HepG2 (cell line): Measurements from ENCODE around the gene TMTC1. TPM values are rescaled to one million over a fixed set of nuclear protein-coding genes. Genes with fewer than 3 reads are reported as not detected.

Experiments used
- ATAC-seq: fragments of 200-7000 bp; cut with Tn5 transposase; 3 replicates; pipeline ENCODE4 v1.9.1; 2020; ENCODE audit warnings: mild to moderate bottlenecking, moderate library complexity
- BruUV-seq: library from RNA; stranded (reverse); fragments of 400-500 nt; replicated peaks from 2 replicates; lab custom pipeline; 2021; lab: Mats Ljungman, UMichigan
- CTCF ChIA-PET: fragments of 300-600 bp; formaldehyde crosslinking; extraction: SDS; loops from one replicate; lab custom pipeline; 2021; ENCODE audit warnings: low total read pairs, inconsistent platforms, low intra/inter-chr PET ratio; lab: Yijun Ruan, JAX
- POLR2A ChIA-PET: fragments of 350-600 bp; sonication (Branson Sonifier 250); formaldehyde crosslinking; loops from one replicate; lab custom pipeline; 2020; ENCODE audit warnings: antibody characterized with exemption, inconsistent platforms; lab: Yijun Ruan, JAX
- DNase-seq: peaks from one replicate; pipeline ENCODE4 v3.0.0-alpha.2; 2015; ENCODE audit warnings: low spot score
- FAIRE-seq: peaks from 3 replicates; lab custom pipeline; 2011; peaks lifted over from hg19 to GRCh38; lab: Jason Lieb, UNC
- H2AFZ ChIP-seq: one replicate; pipeline ENCODE4 v1.6.1; 2011; ENCODE audit warnings: low read length, inconsistent platforms
- H3K27ac ChIP-seq: fragments of 300-600 bp; 3 replicates; pipeline ENCODE4 v1.8.0; 2011; ENCODE audit warnings: mixed run types, mild to moderate bottlenecking, mixed read lengths, low read length, inconsistent platforms; ENCODE audit not compliant: insufficient read depth; ENCODE audit errors: extremely low read length
- H3K27me3 ChIP-seq, 2 experiments: fragments of 200-600 bp in 1 of 2; 2 replicates in 1 of 2; 3 replicates in 1 of 2; pipeline versions ENCODE4 v1.6.0 to v1.8.0; 2011; ENCODE audit warnings: low read length in 2 of 2, mild to moderate bottlenecking in 2 of 2, moderate library complexity in 2 of 2, inconsistent platforms in 1 of 2; ENCODE audit not compliant: insufficient read depth in 2 of 2, control insufficient read depth in 1 of 2
- H3K36me3 ChIP-seq, 2 experiments: fragments of 200-600 bp in 1 of 2; replicated peaks in 1 of 2; 2 replicates in 1 of 2; 3 replicates in 1 of 2; pipeline versions ENCODE4 v1.5.1 to v1.8.0; 2011; ENCODE audit warnings: low read length in 2 of 2, inconsistent platforms in 1 of 2; ENCODE audit not compliant: insufficient read depth in 2 of 2, control insufficient read depth in 1 of 2
- H3K4me1 ChIP-seq: 2 replicates; pipeline ENCODE4 v1.5.1; 2012; ENCODE audit warnings: low read length, inconsistent platforms; ENCODE audit not compliant: insufficient read depth
- H3K4me2 ChIP-seq: 2 replicates; pipeline ENCODE4 v1.6.0; 2011; ENCODE audit warnings: low read depth, low read length, inconsistent platforms
- H3K4me3 ChIP-seq, 3 experiments: fragments of 200-600 bp in 1 of 3; sonication (generic), shearing (Covaris generic) in 1 of 3; replicated peaks in 1 of 3; 2 replicates each; pipeline ENCODE4 v1.5.1; 2011 to 2016; ENCODE audit warnings: low read length in 3 of 3, inconsistent platforms in 2 of 3, low read depth in 2 of 3, mild to moderate bottlenecking in 2 of 3, control low read depth in 1 of 3, mixed read lengths in 1 of 3; ENCODE audit not compliant: insufficient read depth in 1 of 3
- H3K79me2 ChIP-seq: one replicate; pipeline ENCODE4 v1.6.1; 2011; ENCODE audit warnings: low read length, inconsistent platforms; ENCODE audit not compliant: insufficient read depth
- H3K9ac ChIP-seq: 2 replicates; pipeline ENCODE4 v1.6.0; 2011; ENCODE audit warnings: mild to moderate bottlenecking, low read depth, low read length, inconsistent platforms; ENCODE audit not compliant: insufficient read depth
- H3K9me3 ChIP-seq: 2 replicates; pipeline ENCODE4 v1.5.1; 2012; ENCODE audit warnings: mild to moderate bottlenecking, low read length
- H4K20me1 ChIP-seq: 2 replicates; pipeline ENCODE4 v1.6.0; 2011; ENCODE audit warnings: inconsistent platforms, mild to moderate bottlenecking, low read length, moderate library complexity; ENCODE audit not compliant: insufficient read depth
- FUBP1 ChIP-seq: sonication (generic); formaldehyde crosslinking; IDR thresholded peaks from 2 replicates; pipeline ENCODE4 v1.5.1; 2020; ENCODE audit warnings: missing genetic modification reagents, mild to moderate bottlenecking, borderline replicate concordance
- HNRNPUL1 ChIP-seq: fragments of 200-400 bp; formaldehyde crosslinking; IDR thresholded peaks from 2 replicates; pipeline ENCODE4 v1.6.1; 2017; ENCODE audit warnings: low read depth, mild to moderate bottlenecking, low read length, moderate library complexity
- JDP2 ChIP-seq: sonication (generic); formaldehyde crosslinking; IDR thresholded peaks from 2 replicates; pipeline ENCODE4 v1.8.1; 2022; ENCODE audit warnings: missing genetic modification reagents, borderline replicate concordance
- KLF12 ChIP-seq: sonication (generic); formaldehyde crosslinking; IDR thresholded peaks from 2 replicates; pipeline ENCODE4 v1.4.0; 2020; ENCODE audit warnings: missing genetic modification reagents, borderline replicate concordance
- SMAD1 ChIP-seq: sonication (generic); formaldehyde crosslinking; IDR thresholded peaks from 2 replicates; pipeline ENCODE4 v1.4.0; 2020; ENCODE audit warnings: missing genetic modification reagents, low read depth, mild to moderate bottlenecking, borderline replicate concordance
- SOX5 ChIP-seq: IDR thresholded peaks from 2 replicates; pipeline ENCODE4 v1.6.1; 2016; ENCODE audit warnings: borderline replicate concordance
- SOX6 ChIP-seq, 2 experiments: fragments of 450-650 bp in 1 of 2; sonication (generic) in 1 of 2; formaldehyde crosslinking in 1 of 2; IDR thresholded peaks; 2 replicates each; pipeline versions ENCODE4 v1.4.0 to v1.6.1; 2017 to 2020; ENCODE audit warnings: antibody characterized with exemption in 1 of 2, mild to moderate bottlenecking in 1 of 2, missing genetic modification reagents in 1 of 2
- TBP ChIP-seq: sonication (generic); formaldehyde crosslinking; IDR thresholded peaks from 2 replicates; pipeline ENCODE4 v1.5.0; 2020; ENCODE audit warnings: missing genetic modification reagents
- TFDP1 ChIP-seq: IDR thresholded peaks from 2 replicates; pipeline ENCODE4 v1.6.1; 2016; ENCODE audit warnings: missing compliant biosample characterization, missing genetic modification reagents, borderline replicate concordance
- ZNF251 ChIP-seq: sonication (generic); formaldehyde crosslinking; IDR thresholded peaks from 2 replicates; pipeline ENCODE4 v1.9.0; 2021; ENCODE audit warnings: mild to moderate bottlenecking, missing genetic modification reagents
- ZNF281 ChIP-seq: sonication (generic); formaldehyde crosslinking; IDR thresholded peaks from 2 replicates; pipeline ENCODE4 v1.4.0; 2020; ENCODE audit warnings: missing genetic modification reagents, borderline replicate concordance
- ZNF33A ChIP-seq: sonication (generic); formaldehyde crosslinking; IDR thresholded peaks from 2 replicates; pipeline ENCODE4 v1.5.1; 2020; ENCODE audit warnings: missing genetic modification reagents, mild to moderate bottlenecking, moderate library complexity, borderline replicate concordance
- ZNF552 ChIP-seq: sonication (generic); formaldehyde crosslinking; IDR thresholded peaks from 2 replicates; pipeline ENCODE4 v1.9.0; 2022; ENCODE audit warnings: missing genetic modification reagents, mild to moderate bottlenecking, borderline replicate concordance
- ZNF720 ChIP-seq: sonication (generic); formaldehyde crosslinking; IDR thresholded peaks from 2 replicates; pipeline ENCODE4 v1.4.0; 2020; ENCODE audit warnings: missing genetic modification reagents
- ZXDC ChIP-seq: sonication (generic); formaldehyde crosslinking; IDR thresholded peaks from 2 replicates; pipeline ENCODE4 v1.5.0; 2020; ENCODE audit warnings: mild to moderate bottlenecking, missing genetic modification reagents
- WGBS: methylation state at CpG from one replicate; pipeline ENCODE4 v1.1.6; 2017; ENCODE audit warnings: low lambda C conversion rate; 5-methylcytosine and 5-hydroxymethylcytosine counted together
- in situ Hi-C: cut with HindIII; loops from 2 replicates; pipeline ENCODE4 v1.10.0; 2017; ENCODE audit warnings: low pct_unique_long_range_greater_than_20kb; ENCODE audit not compliant: extremely low pct_ligation_motif_present
- intact Hi-C: fragments of 100-400 bp; cut with micrococcal nuclease; formaldehyde crosslinking; loops from one replicate; pipeline ENCODE4 v1.10.0; 2022; ENCODE audit not compliant: unreplicated experiment
- polyA plus RNA-seq, 8 experiments: library from polyadenylated mRNA; depleted of rRNA in 3 of 8; stranded (reverse) in 7 of 8; unstranded in 1 of 8; fragments of >200 nt; fragmentation: Illumina TruSeq in 4 of 8; extraction: Trizol in 4 of 8; gene quantifications; 2 replicates each; pipeline versions ENCODE4 v1.2.1 to v1.2.3, GENCODE V29; 2011 to 2016; ENCODE audit warnings: low read depth in 4 of 8, missing spikeins in 1 of 8, mixed read lengths in 1 of 8; ENCODE audit not compliant: insufficient read depth in 1 of 8
- total RNA-seq, 5 experiments: library from RNA; depleted of rRNA; stranded (reverse); fragments of >200 nt; fragmentation: Illumina TruSeq; extraction: Trizol; gene quantifications; 2 replicates each; pipeline ENCODE4 v1.2.3, GENCODE V29; 2016; ENCODE audit warnings: low read depth in 1 of 5

The TMTC1 gene
- total and polyA plus RNA-seq, 2 of the 13 experiments (the other 11 are each of a cell fraction or from before 2014, with no cell fraction given): 0.69 to 1.8 TPM

GRCh38 chr12:29521951-29522350 is 261.8 kb downstream of the TMTC1 start:
- Histone ChIP-seq H3K36me3 (no peaks in the 10 kb centered on the region), H3K4me1 (no peaks in the 10 kb centered on the region), H4K20me1 (no peaks in the 10 kb centered on the region), H3K27me3 (no peaks in the 10 kb centered on the region), H3K4me2 (no peak overlapping the region), H3K9ac (no peak overlapping the region), H2AFZ (no peak overlapping the region), H3K9me3 (no peaks in the 10 kb centered on the region), H3K27ac (no peak overlapping the region), H3K4me3 (no peak overlapping the region), H3K79me2 (no peaks in the 10 kb centered on the region)
- BruUV-seq: no TSS peak
- TF ChIP-seq SMAD1 (CRISPR knock-in tag) (no peak), FUBP1 (CRISPR knock-in tag) (no peak), JDP2 (CRISPR knock-in tag) (no peak), TBP (CRISPR knock-in tag) (no peak), SOX6 (IDR thresholded peaks at IDR 0.05) (no peak), SOX6 (CRISPR knock-in tag; IDR thresholded peaks at IDR 0.05) (no peak), ZNF720 (CRISPR knock-in tag) (no peak), ZNF33A (CRISPR knock-in tag) (no peak), ZXDC (CRISPR knock-in tag) (no peak), KLF12 (CRISPR knock-in tag) (no peak), ZNF552 (CRISPR knock-in tag) (no peak), ZNF251 (CRISPR knock-in tag) (no peak), ZNF281 (CRISPR knock-in tag) (no peak), HNRNPUL1 (no peak), TFDP1 (CRISPR knock-in tag) (no peak), SOX5 (CRISPR knock-in tag) (no peak)
- intact Hi-C loops: loop anchor here (5.0 kb wide), 1 partner anchor 610 kb away; no protein-coding TSS in a partner anchor
- 39% methylated on average over 2 of the region's 2 CpGs for WGBS
- in situ Hi-C loops: no loop called here
- ATAC-seq (no peak), DNase-seq (no peak), FAIRE-seq (no peak)
- CTCF ChIA-PET: no interaction called here
- POLR2A ChIA-PET: no interaction called here
